K562 (cell line): ENCODE results near the gene AP1S3. TPM values are rescaled to one million over a fixed set of nuclear protein-coding genes. Genes with fewer than 3 reads are reported as not detected.

Source experiments
- ATAC-seq: fragments of 200-7000 bp; cut with Tn5 transposase; 3 replicates; pipeline ENCODE4 v1.9.1; 2020; ENCODE audit warnings: moderate library complexity
- BruUV-seq: library from RNA; stranded (reverse); fragments of 400-500 nt; replicated peaks from 2 replicates; lab custom pipeline; 2021; lab: Mats Ljungman, UMichigan
- CTCF ChIA-PET: fragments of 300-600 bp; formaldehyde crosslinking; extraction: SDS; loops from one replicate; lab custom pipeline; 2021; ENCODE audit warnings: low intra/inter-chr PET ratio; lab: Yijun Ruan, JAX
- POLR2A ChIA-PET: fragments of 300-600, 350-650 bp; sonication (Branson Sonifier 250); formaldehyde crosslinking; extraction: SDS; loops from one replicate; lab custom pipeline; 2021; ENCODE audit warnings: antibody characterized with exemption, inconsistent platforms; lab: Yijun Ruan, JAX
- DNase-seq, 4 experiments: peaks; one replicate each; pipeline versions ENCODE4 v3.0.0 to v3.0.0-alpha.2; 2011 to 2018; ENCODE audit warnings: low spot score in 3 of 4, mixed read lengths in 3 of 4; ENCODE audit errors: extremely low read depth in 1 of 4
- FAIRE-seq: peaks from 2 replicates; lab custom pipeline; 2011; peaks lifted over from hg19 to GRCh38; lab: Jason Lieb, UNC
- H2AFZ ChIP-seq: 2 replicates; pipeline ENCODE4 v1.6.0; 2011; ENCODE audit warnings: low read depth, low read length, control low read depth, inconsistent platforms
- H3K27ac ChIP-seq: fragments of 200-600 bp; 3 replicates; pipeline ENCODE4 v1.8.0; 2011; ENCODE audit warnings: low read depth, mild to moderate bottlenecking, control low read depth, inconsistent platforms, low read length, moderate library complexity, mixed read lengths; ENCODE audit errors: extremely low read depth
- H3K27me3 ChIP-seq, 2 experiments: fragments of 300-600 bp in 1 of 2; 2 replicates in 1 of 2; 3 replicates in 1 of 2; pipeline versions ENCODE4 v1.6.0 to v1.8.0; 2011; ENCODE audit warnings: inconsistent platforms in 2 of 2, low read length in 2 of 2, mild to moderate bottlenecking in 1 of 2, mixed read lengths in 1 of 2, moderate library complexity in 1 of 2; ENCODE audit not compliant: control insufficient read depth in 2 of 2, insufficient read depth in 2 of 2
- H3K36me3 ChIP-seq: fragments of 300-600 bp; 3 replicates; pipeline ENCODE4 v1.8.0; 2011; ENCODE audit warnings: mild to moderate bottlenecking, low read length, inconsistent platforms; ENCODE audit not compliant: control insufficient read depth, insufficient read depth
- H3K4me1 ChIP-seq, 2 experiments: fragments of 200-600 bp in 1 of 2; replicated peaks in 1 of 2; 2 replicates in 1 of 2; 3 replicates in 1 of 2; pipeline versions ENCODE4 v1.5.1 to v1.8.0; 2011; ENCODE audit warnings: inconsistent platforms in 2 of 2, low read length in 2 of 2, mild to moderate bottlenecking in 1 of 2, mixed read lengths in 1 of 2, moderate library complexity in 1 of 2; ENCODE audit not compliant: control insufficient read depth in 2 of 2, insufficient read depth in 2 of 2
- H3K4me2 ChIP-seq: 2 replicates; pipeline ENCODE4 v1.6.1; 2011; ENCODE audit warnings: low read length, control low read depth, inconsistent platforms, mixed read lengths; ENCODE audit not compliant: insufficient read depth
- H3K4me3 ChIP-seq: fragments of 200-600 bp; sonication (generic), shearing (Covaris generic); 2 replicates; pipeline ENCODE4 v1.5.1; 2016; ENCODE audit warnings: control low read depth, inconsistent platforms
- H3K79me2 ChIP-seq: fragments of 200-600 bp; 3 replicates; pipeline ENCODE4 v1.8.0; 2011; ENCODE audit warnings: low read length, inconsistent platforms; ENCODE audit not compliant: control insufficient read depth, insufficient read depth
- H3K9ac ChIP-seq, 2 experiments: 2 replicates each; pipeline versions ENCODE4 v1.6.0 to v1.6.1; 2011; ENCODE audit warnings: low read depth in 2 of 2, low read length in 2 of 2, control low read depth in 1 of 2, inconsistent platforms in 1 of 2, mild to moderate bottlenecking in 1 of 2, mixed read lengths in 1 of 2; ENCODE audit not compliant: insufficient read depth in 1 of 2
- H3K9me1 ChIP-seq: one replicate; pipeline ENCODE4 v1.6.0; 2011; ENCODE audit warnings: inconsistent platforms, mild to moderate bottlenecking, low read length, moderate library complexity; ENCODE audit not compliant: control insufficient read depth, insufficient read depth
- H3K9me3 ChIP-seq: replicated peaks from 2 replicates; pipeline ENCODE4 v1.5.1; 2011; ENCODE audit warnings: low read depth, low read length, inconsistent platforms; ENCODE audit not compliant: control insufficient read depth, insufficient read depth
- H4K20me1 ChIP-seq: replicated peaks from 2 replicates; pipeline ENCODE4 v1.6.1; 2011; ENCODE audit warnings: low read length, inconsistent platforms, mixed read lengths; ENCODE audit not compliant: control insufficient read depth, insufficient read depth
- CCAR2 ChIP-seq: fragments of 200-400 bp; formaldehyde crosslinking; IDR thresholded peaks from 2 replicates; pipeline ENCODE4 v1.6.1; 2017; ENCODE audit warnings: mild to moderate bottlenecking, low read depth, low read length
- CHD4 ChIP-seq: fragments of 200-600 bp; sonication (generic); IDR thresholded peaks from 3 replicates; pipeline ENCODE4 v1.6.1; 2012; ENCODE audit warnings: low read depth, mild to moderate bottlenecking, mixed read lengths, low read length, inconsistent platforms; ENCODE audit not compliant: insufficient read depth, insufficient replicate concordance, poor library complexity, severe bottlenecking
- KLF16 ChIP-seq: IDR thresholded peaks from 2 replicates; pipeline ENCODE4 v1.6.1; 2016; ENCODE audit warnings: antibody characterized with exemption
- MIER1 ChIP-seq: fragments of 450-650 bp; IDR thresholded peaks from 2 replicates; pipeline ENCODE4 v1.6.1; 2016; ENCODE audit warnings: antibody characterized with exemption, mild to moderate bottlenecking, low read depth
- NCOR1 ChIP-seq: fragments of 450-650 bp; IDR thresholded peaks from 2 replicates; pipeline ENCODE4 v1.6.1; 2016; ENCODE audit warnings: mild to moderate bottlenecking, moderate library complexity
- POLR2A ChIP-seq: fragments of 450-650 bp; conservative IDR thresholded peaks from 2 replicates; pipeline ENCODE4 v1.6.1; 2016
- RHOXF2B ChIP-seq: fragments of 250-450 bp; sonication (Bioruptor Pico); conservative IDR thresholded peaks from 2 replicates; pipeline ENCODE4 v1.5.1; 2021
- WGBS: fragments of 100-300 bp; shearing (Covaris generic); methylation state at CpG from one replicate; pipeline ENCODE4 v1.1.6; 2016; ENCODE audit warnings: low coverage, mixed read lengths; ENCODE audit not compliant: insufficient coverage; ENCODE audit errors: missing lambda C conversion rate; 5-methylcytosine and 5-hydroxymethylcytosine counted together
- in situ Hi-C: fragments of 300-500 bp; cut with MboI; formaldehyde crosslinking; loops from 4 replicates; pipeline ENCODE4 v1.15.0; 2018; ENCODE audit warnings: inconsistent platforms, mixed read lengths
- intact Hi-C: fragments of 100-400 bp; cut with micrococcal nuclease; formaldehyde crosslinking; loops from 2 replicates; pipeline ENCODE4 v1.14.2; 2022
- polyA plus RNA-seq, 8 experiments: library from polyadenylated mRNA; depleted of rRNA in 4 of 8; stranded (reverse) in 5 of 8; unstranded in 3 of 8; fragments of >200 nt; fragmentation: Nextera tagmentation in 2 of 8; fragmentation: Illumina TruSeq in 1 of 8; extraction: Ambion mirVana in 2 of 8; extraction: Trizol in 1 of 8; gene quantifications; 2 replicates each; pipeline versions ENCODE4 v1.2.1 to v1.2.3, GENCODE V29; 2011 to 2014; ENCODE audit warnings: inconsistent platforms in 1 of 8, missing spikeins in 1 of 8
- total RNA-seq, 7 experiments: library from RNA; depleted of rRNA in 6 of 7; stranded (reverse); fragments of >200 nt in 6 of 7; fragmentation: Illumina TruSeq in 2 of 7; extraction: Trizol in 2 of 7; gene quantifications; 2 replicates each; pipeline versions ENCODE4 v1.2.1 to v1.2.3, GENCODE V29; 2011 to 2021; ENCODE audit warnings: low replicate concordance in 1 of 7
- TF ChIP-seq, protein P1 (sequence below): conservative IDR thresholded peaks from 2 replicates; pipeline ENCODE4 v1.6.1; 2011; ENCODE audit warnings: low read depth, mild to moderate bottlenecking, low read length; ENCODE audit not compliant: control insufficient read depth

The AP1S3 gene
- total and polyA plus RNA-seq, 9 of the 15 experiments (the other 6 are each of a cell fraction or from before 2014, with no cell fraction given): 0.50 to 3.8 (median 2.1) TPM

DNA sequence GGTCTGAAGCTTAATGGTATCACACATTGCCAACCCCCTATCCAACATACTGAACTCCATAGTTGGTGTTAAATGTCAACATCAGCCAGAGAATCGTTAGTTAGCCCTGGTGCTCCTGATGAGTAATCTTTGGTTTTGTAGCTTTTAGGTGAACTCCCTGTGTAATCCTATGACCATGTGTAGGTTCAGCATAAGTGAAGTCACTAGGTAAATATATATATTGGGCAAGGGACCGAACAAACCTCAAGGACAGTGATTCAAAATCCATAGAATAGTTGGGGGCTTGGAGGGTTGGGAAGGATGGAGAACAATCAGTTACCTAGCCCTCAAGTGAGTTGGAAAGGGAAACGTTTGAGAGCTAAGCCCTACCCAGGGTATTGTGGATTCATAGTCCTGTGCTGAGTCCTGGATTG is 16.0 kb upstream of the AP1S3 start:
- Histone ChIP-seq H3K4me1 (no peaks in the 10 kb centered on the region), H2AFZ (no peak overlapping the region), H3K27ac (no peak overlapping the region), H3K9ac (no peak overlapping the region), H3K36me3 (no peaks in the 10 kb centered on the region), H3K79me2 (no peaks in the 10 kb centered on the region), H3K9me3 (no peaks in the 10 kb centered on the region), H3K4me3 (no peak overlapping the region), H3K4me2 (no peak overlapping the region), H3K9me1 (no peaks in the 10 kb centered on the region), H3K27me3 (no peaks in the 10 kb centered on the region), H4K20me1 (no peaks in the 10 kb centered on the region)
- in situ Hi-C loops (no loop called here), intact Hi-C loops (no loop called here)
- FAIRE-seq (no peak), ATAC-seq (no peak), DNase-seq (no peak)
- TF ChIP-seq, protein P1, sequence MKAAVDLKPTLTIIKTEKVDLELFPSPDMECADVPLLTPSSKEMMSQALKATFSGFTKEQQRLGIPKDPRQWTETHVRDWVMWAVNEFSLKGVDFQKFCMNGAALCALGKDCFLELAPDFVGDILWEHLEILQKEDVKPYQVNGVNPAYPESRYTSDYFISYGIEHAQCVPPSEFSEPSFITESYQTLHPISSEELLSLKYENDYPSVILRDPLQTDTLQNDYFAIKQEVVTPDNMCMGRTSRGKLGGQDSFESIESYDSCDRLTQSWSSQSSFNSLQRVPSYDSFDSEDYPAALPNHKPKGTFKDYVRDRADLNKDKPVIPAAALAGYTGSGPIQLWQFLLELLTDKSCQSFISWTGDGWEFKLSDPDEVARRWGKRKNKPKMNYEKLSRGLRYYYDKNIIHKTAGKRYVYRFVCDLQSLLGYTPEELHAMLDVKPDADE: no peak
- TF ChIP-seq CCAR2 (no peak), MIER1 (no peak), NCOR1 (no peak), POLR2A (no peak), CHD4 (no peak), KLF16 (no peak), RHOXF2B (CRISPR knock-in tag) (no peak)
- BruUV-seq: no TSS peak
- POLR2A ChIA-PET: interaction anchor here (0.5 kb wide), 1 partner anchor 23 kb away, joined by 3 read pairs; no protein-coding TSS in a partner anchor
- WGBS: 0% methylated on average over 2 of the region's 3 CpGs
- CTCF ChIA-PET: no interaction called here
